Ovary (tissue), 3 donors: ENCODE data around the gene ABI3BP.

ENCODE experiments used
- CTCF ChIP-seq, 3 donors: fragments of 450-650 bp in 2 of 3; fragments of 200-600 bp in 1 of 3; IDR thresholded peaks; one replicate each; pipeline versions ENCODE4 v1.5.1 to v1.8.0; 2016 to 2022; ENCODE audit warnings: antibody characterized with exemption in 3 of 3, mild to moderate bottlenecking in 1 of 3
- POLR2A ChIP-seq: fragments of 450-650 bp; IDR thresholded peaks from one replicate; pipeline ENCODE4 v1.6.1; 2017; ENCODE audit warnings: antibody characterized with exemption, mild to moderate bottlenecking, moderate library complexity
- donor health status: DM: no; HTN: no; CAD: no.

DNA sequence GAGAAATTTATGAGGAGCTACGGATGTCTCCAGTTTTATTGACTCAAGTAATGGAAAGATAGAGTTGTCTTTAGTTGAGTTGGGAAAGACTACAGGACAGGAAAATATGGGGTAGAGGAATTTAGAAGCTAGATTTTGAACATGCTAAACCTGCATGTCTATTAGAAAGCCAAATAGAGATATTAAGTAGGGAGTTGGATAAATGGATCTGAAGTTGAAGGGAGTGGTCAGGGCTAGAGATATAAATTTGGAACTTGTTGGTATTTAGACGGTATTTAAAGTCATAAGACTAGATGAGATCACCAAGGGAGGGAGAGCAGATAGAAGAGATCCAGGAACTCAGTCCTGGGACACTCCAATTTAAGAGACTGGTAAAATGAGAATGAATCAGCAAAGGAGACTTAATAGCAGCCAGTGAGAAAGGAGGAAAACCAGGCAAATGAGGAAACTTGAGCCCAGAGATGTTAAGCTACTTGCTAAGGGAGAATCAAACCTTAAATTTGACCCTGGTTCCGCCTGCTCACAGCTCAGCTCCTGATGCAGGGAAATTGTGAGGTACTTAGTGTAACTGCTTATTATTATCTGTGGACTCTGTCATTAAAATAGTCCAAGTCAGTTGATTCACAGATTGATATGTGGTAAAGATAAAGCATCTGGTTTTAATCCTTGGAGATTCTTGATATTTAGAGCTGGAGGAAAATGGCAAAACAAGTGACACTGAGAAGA lies 35.8 kb downstream of the ABI3BP start:
- no peak for TF ChIP-seq CTCF (IDR thresholded peaks at IDR 0.05)
- TF ChIP-seq POLR2A: no peak
